Activated CD8-positive, alpha-beta T cell treated with anti-CD3 and anti-CD28 coated beads for 36 hours (primary cell): ENCODE measurements around the gene CNTNAP1. TPM values are rescaled to one million over a fixed set of nuclear protein-coding genes. Genes with fewer than 3 reads are reported as not detected.

ENCODE experiments used
- ATAC-seq: fragments of 200-7000 bp; cut with Tn5 transposase; one replicate; pipeline ENCODE4 v1.10.0; 2021; ENCODE audit warnings: mild to moderate bottlenecking, moderate library complexity
- CTCF ChIA-PET: fragments of 350-600 bp; sonication (Branson Sonifier 250); formaldehyde crosslinking; loops from one replicate; lab custom pipeline; 2021; ENCODE audit warnings: antibody characterized with exemption; lab: Charles Lee
- POLR2A ChIA-PET: fragments of 350-600 bp; sonication (Branson Sonifier 250); formaldehyde crosslinking; loops from one replicate; lab custom pipeline; 2021; ENCODE audit warnings: antibody characterized with exemption; lab: Charles Lee
- DNase-seq: peaks from one replicate; pipeline ENCODE4 v3.0.0-alpha.2; 2020
- H3K27ac Mint-ChIP-seq: one replicate; pipeline ENCODE4 v1.8.0; 2021; ENCODE audit warnings: mild to moderate bottlenecking, mixed read lengths
- H3K27me3 Mint-ChIP-seq: one replicate; pipeline ENCODE4 v1.8.0; 2021; ENCODE audit warnings: mixed read lengths
- H3K36me3 Mint-ChIP-seq: one replicate; pipeline ENCODE4 v1.8.0; 2021; ENCODE audit warnings: low read depth, mixed read lengths
- H3K4me1 Mint-ChIP-seq: one replicate; pipeline ENCODE4 v1.8.0; 2021; ENCODE audit warnings: low read depth, mixed read lengths
- H3K4me3 Mint-ChIP-seq: one replicate; pipeline ENCODE4 v1.8.0; 2021; ENCODE audit warnings: mild to moderate bottlenecking, moderate library complexity, mixed read lengths
- H3K9me3 Mint-ChIP-seq: one replicate; pipeline ENCODE4 v1.8.0; 2021; ENCODE audit warnings: mixed read lengths
- intact Hi-C: fragments of 100-400 bp; cut with micrococcal nuclease; formaldehyde crosslinking; loops from one replicate; pipeline ENCODE4 v1.10.0; 2022
- total RNA-seq, 2 experiments: library from RNA; stranded (reverse); gene quantifications; one replicate each; pipeline ENCODE4 v1.2.3, GENCODE V29; 2021
- TF ChIP-seq, protein P1 (sequence below): fragments of 200-600 bp; IDR thresholded peaks from one replicate; pipeline ENCODE4 v1.8.0; 2022; ENCODE audit warnings: antibody characterized with exemption, mild to moderate bottlenecking

CNTNAP1 gene
- total RNA-seq, 2 experiments from 2014 or later = 0.13 to 0.25 TPM

DNA sequence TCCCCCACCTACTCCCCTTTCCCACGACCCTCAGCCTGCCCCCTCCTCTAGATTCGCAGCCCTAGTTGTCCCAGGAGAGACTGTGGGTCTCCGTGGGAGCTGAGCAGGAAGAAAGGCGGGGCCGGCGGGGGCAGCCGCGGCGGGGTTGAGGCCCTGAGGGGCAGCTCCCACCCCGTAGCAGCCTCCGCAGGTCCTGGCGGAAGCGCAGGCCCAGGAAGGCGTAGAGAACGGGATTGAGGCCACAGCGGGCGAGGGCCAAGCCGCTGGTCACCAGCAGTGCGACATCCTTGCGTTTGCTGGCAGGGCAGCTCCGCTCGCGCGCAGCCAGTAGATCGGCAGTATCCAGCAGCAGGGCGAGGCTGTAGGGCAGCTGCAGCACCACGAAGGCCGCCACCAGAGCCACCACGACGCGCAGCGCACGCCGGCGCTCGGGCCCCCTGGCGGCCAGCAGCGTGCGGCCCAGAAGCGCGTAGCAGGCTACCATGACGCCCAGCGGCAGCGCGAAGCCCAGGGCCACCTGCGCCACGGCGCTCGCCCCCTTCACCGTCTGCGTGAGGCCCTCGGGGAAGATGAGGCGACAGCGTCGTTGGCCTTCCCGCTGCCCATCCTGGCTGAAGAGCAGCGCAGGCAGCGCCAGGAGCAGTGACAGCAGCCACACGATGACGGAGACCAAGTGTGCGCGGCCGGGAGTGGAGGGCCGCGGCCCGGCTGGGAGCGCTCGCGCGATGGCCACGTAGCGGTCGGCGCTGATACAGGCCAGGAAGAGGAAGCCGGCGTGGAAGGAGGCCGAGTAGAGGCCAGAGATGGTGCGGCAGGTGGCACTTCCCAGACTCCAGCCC, 2.6 kb upstream of the CNTNAP1 start:
- peaks cover 49% of the 10 kb centered on the region for H3K27me3 Mint-ChIP-seq

DNA sequence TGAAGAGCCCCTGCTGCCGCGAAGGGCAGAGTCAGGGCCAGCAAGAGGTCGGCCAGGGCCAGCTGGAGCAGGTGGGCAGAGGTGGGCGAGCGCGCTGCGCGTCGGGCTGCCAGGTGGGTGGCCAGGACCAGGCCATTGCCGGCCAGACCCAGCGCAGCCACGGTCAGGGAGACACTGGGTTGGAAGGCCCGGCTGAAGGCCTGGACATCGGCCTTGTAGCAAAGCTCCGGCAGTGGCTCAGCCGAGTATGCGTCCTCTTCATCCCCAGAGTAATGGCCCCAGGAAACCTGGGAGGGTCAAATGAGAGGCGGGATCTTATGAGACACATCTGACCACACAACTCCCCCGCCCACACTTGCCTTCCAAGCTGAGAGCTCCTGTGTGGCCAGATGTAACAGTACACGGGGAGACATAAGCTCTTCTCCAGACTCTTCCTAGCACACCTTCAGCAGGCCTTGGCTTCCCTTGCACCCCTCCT, 2.0 kb upstream of the CNTNAP1 start:
- intact Hi-C loops = no loop called here
- DNase-seq = no peak
- Mint-ChIP-seq H3K4me1 (peaks cover 51% of the 10 kb centered on the region), H3K36me3 (no peaks in the 10 kb centered on the region), H3K27me3 (peaks cover 43% of the 10 kb centered on the region), H3K27ac (no peak overlapping the region), H3K4me3 (peak overlapping the region; percentile 53), H3K9me3 (no peaks in the 10 kb centered on the region)
- TF ChIP-seq, protein P1, sequence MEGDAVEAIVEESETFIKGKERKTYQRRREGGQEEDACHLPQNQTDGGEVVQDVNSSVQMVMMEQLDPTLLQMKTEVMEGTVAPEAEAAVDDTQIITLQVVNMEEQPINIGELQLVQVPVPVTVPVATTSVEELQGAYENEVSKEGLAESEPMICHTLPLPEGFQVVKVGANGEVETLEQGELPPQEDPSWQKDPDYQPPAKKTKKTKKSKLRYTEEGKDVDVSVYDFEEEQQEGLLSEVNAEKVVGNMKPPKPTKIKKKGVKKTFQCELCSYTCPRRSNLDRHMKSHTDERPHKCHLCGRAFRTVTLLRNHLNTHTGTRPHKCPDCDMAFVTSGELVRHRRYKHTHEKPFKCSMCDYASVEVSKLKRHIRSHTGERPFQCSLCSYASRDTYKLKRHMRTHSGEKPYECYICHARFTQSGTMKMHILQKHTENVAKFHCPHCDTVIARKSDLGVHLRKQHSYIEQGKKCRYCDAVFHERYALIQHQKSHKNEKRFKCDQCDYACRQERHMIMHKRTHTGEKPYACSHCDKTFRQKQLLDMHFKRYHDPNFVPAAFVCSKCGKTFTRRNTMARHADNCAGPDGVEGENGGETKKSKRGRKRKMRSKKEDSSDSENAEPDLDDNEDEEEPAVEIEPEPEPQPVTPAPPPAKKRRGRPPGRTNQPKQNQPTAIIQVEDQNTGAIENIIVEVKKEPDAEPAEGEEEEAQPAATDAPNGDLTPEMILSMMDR = no peak
- ChIA-PET POLR2A (interaction anchor here (1.9 kb wide), 1 partner anchor 102 kb away, joined by 7 read pairs; no protein-coding TSS in a partner anchor), CTCF (interaction anchor here (0.6 to 3.2 kb wide), 10 partner anchors 9 to 141 kb away, joined by 3 to 39 read pairs (median 3); partner anchors contain the start of gene PSMC3IP)
- no peak for ATAC-seq

More for the DNA sequence above, 2.6 kb upstream of the CNTNAP1 start:
- DNase-seq (peak; percentile 76), ATAC-seq (peak; percentile 29)
- Mint-ChIP-seq H3K4me1 (peaks cover 51% of the 10 kb centered on the region), H3K36me3 (no peaks in the 10 kb centered on the region), H3K9me3 (no peaks in the 10 kb centered on the region), H3K27ac (peak overlapping the region; percentile 85), H3K4me3 (peak overlapping the region; percentile 71)
- ChIA-PET CTCF (interaction anchor here (0.8 to 3.2 kb wide), 11 partner anchors 10 to 111 kb away, joined by 3 to 39 read pairs (median 3); partner anchors contain the start of genes PSMC3IP, RETREG3 and TUBG1), POLR2A (interaction anchor here (0.9 to 1.9 kb wide), 9 partner anchors 9 to 319 kb away, joined by 3 to 7 read pairs (median 4); partner anchors contain the start of genes NAGLU and RPL27)
- intact Hi-C loops = loop anchor here (5.0 kb wide), 1 partner anchor 102 kb away; the partner anchor contains the start of gene PSMC3IP
- TF ChIP-seq, protein P1 = peak; percentile 91

DNA sequence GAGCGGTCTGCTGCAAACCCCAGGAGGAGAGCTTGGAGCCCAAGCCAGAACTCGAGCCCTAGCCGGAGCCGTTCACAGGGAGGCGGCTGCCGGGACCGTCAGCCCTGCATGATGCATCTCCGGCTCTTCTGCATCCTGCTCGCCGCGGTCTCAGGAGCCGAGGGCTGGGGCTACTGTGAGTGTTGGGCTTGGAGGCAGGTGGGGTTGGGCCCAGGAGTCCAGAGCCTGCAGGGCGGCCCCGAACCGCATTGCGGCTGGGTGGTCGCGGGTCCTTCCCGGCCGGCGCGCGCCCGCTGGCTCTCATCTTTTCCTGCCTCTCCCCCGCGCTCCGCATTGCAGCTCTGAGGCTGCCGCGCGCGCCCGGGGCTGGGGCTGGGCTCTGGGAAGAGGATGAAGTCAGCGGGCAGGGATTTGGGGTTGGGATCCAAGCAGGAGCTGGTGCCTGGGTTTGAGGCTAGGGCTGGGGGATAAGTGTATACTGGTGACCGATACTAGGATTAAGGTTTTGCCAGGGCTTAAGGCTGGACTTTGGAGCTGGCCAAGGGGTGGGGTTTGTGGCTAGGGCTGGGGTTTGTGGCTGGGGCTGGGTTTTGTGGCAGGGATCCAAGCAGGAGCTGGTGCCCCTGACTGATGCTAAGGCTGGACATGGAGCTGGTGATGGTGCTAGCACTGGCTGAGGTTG, 532 bp downstream of the CNTNAP1 start:
- intact Hi-C loops = no loop called here
- peak; percentile 57 for DNase-seq
- CTCF ChIA-PET = interaction anchor here (1.6 to 2.2 kb wide), 5 partner anchors 9 to 105 kb away, joined by 4 to 12 read pairs (median 5); partner anchors contain the start of gene PSMC3IP
- no peaks in the 10 kb centered on the region for H3K36me3 Mint-ChIP-seq
- TF ChIP-seq, protein P1 = no peak
- peak overlapping the region; percentile 61 for H3K4me3 Mint-ChIP-seq
- no peak for ATAC-seq
- H3K27me3 Mint-ChIP-seq = peaks cover 39% of the 10 kb centered on the region
- H3K27ac Mint-ChIP-seq = no peak overlapping the region
- H3K4me1 Mint-ChIP-seq = peaks cover 41% of the 10 kb centered on the region
- POLR2A ChIA-PET = interaction anchor here (0.7 to 1.5 kb wide), 7 partner anchors 9 to 304 kb away, joined by 3 to 7 read pairs (median 5); partner anchors contain the start of genes BECN1 and PSMC3IP
- H3K9me3 Mint-ChIP-seq = no peaks in the 10 kb centered on the region

DNA sequence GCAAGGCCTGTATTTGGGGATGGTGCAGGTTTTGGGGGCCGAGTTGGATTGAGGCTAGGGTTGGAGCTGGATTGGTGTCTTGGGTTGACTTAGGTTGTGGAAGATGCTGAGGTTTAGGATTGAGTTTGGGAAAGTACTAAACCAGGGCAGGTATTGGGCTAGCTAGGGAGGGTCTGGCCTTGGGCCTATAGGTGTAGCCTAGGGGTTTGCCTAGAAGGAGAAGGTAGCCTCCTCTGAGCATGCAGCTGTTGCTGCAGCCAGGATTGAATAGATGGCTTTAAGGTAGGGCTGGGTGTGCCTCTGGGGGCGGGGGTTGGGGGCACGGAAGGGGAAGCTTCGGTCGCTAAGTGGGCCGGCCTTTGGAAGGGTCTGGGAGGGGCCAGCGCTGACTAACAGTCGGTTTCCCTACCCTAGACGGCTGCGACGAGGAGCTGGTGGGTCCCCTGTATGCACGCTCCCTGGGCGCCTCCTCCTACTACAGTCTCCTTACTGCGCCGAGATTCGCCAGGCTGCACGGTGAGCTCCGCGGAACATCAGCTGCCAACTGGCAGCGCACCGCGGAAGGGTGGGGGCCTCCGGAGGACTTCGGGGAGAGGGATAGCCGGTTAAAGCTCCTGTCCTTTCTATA, 1.2 kb downstream of the CNTNAP1 start:
- H3K36me3 Mint-ChIP-seq = no peaks in the 10 kb centered on the region
- no peaks in the 10 kb centered on the region for H3K9me3 Mint-ChIP-seq
- intact Hi-C loops = no loop called here
- TF ChIP-seq, protein P1 = no peak
- no peak overlapping the region for H3K27ac Mint-ChIP-seq
- H3K27me3 Mint-ChIP-seq = peaks cover 39% of the 10 kb centered on the region
- DNase-seq (peak; percentile 41), ATAC-seq (no peak)
- ChIA-PET CTCF (interaction anchor here (0.7 to 2.2 kb wide), 6 partner anchors 9 to 105 kb away, joined by 3 to 12 read pairs (median 4); partner anchors contain the start of gene PSMC3IP), POLR2A (interaction anchor here (0.6 to 1.5 kb wide), 10 partner anchors 9 to 304 kb away, joined by 3 to 7 read pairs (median 3); partner anchors contain the start of genes BECN1 and PSMC3IP)
- no peak overlapping the region for H3K4me3 Mint-ChIP-seq
- H3K4me1 Mint-ChIP-seq = peaks cover 37% of the 10 kb centered on the region
